NB4 (cell line): ENCODE measurements around the gene OSBPL2.

Experiments used
- DNase-seq: peaks from one replicate; pipeline ENCODE4 v3.0.0; 2010; ENCODE audit warnings: low read depth
- H3K4me3 ChIP-seq: one replicate; pipeline ENCODE4 v1.5.1; 2011; ENCODE audit warnings: mild to moderate bottlenecking, low read depth, low read length, moderate library complexity
- MAX ChIP-seq: IDR thresholded peaks from 2 replicates; pipeline ENCODE4 v1.6.1; 2011; ENCODE audit warnings: low read depth, low read length
- MYC ChIP-seq: IDR thresholded peaks from 2 replicates; pipeline ENCODE4 v1.6.1; 2011; ENCODE audit warnings: low read depth, low read length
- POLR2A ChIP-seq: IDR thresholded peaks from 2 replicates; pipeline ENCODE4 v1.6.1; 2011; ENCODE audit warnings: mild to moderate bottlenecking; ENCODE audit not compliant: insufficient read length; ENCODE audit errors: extremely low read depth
- TF ChIP-seq, protein P1 (sequence below): IDR thresholded peaks from one replicate; pipeline ENCODE4 v1.5.1; 2012; ENCODE audit warnings: low read depth, low read length

Gene OSBPL2

GRCh38 chr20:62294516-62294915 lies 56.2 kb downstream of the OSBPL2 start:
- no peak for DNase-seq
- no peak overlapping the region for H3K4me3 ChIP-seq
- no peak for TF ChIP-seq POLR2A
- TF ChIP-seq, protein P1, sequence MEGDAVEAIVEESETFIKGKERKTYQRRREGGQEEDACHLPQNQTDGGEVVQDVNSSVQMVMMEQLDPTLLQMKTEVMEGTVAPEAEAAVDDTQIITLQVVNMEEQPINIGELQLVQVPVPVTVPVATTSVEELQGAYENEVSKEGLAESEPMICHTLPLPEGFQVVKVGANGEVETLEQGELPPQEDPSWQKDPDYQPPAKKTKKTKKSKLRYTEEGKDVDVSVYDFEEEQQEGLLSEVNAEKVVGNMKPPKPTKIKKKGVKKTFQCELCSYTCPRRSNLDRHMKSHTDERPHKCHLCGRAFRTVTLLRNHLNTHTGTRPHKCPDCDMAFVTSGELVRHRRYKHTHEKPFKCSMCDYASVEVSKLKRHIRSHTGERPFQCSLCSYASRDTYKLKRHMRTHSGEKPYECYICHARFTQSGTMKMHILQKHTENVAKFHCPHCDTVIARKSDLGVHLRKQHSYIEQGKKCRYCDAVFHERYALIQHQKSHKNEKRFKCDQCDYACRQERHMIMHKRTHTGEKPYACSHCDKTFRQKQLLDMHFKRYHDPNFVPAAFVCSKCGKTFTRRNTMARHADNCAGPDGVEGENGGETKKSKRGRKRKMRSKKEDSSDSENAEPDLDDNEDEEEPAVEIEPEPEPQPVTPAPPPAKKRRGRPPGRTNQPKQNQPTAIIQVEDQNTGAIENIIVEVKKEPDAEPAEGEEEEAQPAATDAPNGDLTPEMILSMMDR: no peak
- TF ChIP-seq MAX: no peak
- no peak for TF ChIP-seq MYC

GRCh38 chr20:62296724-62297448 lies 58.6 kb downstream of the OSBPL2 start:
- H3K4me3 ChIP-seq: no peak overlapping the region
- DNase-seq: no peak
- TF ChIP-seq, protein P1: no peak
- no peak for TF ChIP-seq MAX
- no peak for TF ChIP-seq POLR2A
- TF ChIP-seq MYC: no peak

DNA sequence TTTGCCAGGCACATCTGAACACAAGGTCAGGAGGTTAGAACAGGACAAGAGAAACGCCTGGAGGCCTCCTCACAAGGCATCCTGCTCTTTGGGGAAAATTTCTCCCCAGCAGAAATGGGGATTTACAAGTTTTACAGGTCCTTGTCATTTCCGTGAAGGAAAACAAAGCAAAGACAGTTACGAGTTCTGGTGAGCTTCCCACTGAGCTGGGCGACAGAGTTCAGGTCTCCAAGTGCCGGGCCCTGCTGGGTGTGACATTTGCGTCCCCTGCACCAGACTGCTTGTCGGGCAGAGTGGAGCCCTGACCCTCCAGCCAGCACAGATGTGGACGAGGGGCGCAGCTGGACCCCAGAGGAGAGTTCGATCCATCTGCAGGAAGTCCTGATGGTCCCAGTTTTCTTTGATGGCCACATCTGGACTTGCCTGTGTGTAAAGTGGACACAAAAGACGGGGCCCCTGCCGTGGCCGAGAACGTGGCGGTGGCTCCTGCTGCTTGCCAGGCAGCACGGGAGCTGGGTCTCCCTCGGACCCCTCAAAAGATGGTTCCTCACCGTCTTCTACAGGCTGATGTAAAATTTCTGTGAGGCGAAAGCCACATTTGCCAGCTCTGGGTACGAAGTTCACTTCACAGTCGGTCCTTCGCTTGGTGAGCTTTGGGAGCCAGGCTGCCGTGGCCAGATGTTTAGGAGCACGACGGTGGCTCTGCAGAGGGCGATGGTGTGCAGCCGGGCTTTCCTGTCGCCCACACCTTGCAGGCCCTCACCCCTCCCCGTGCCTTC lies 59.3 kb downstream of the OSBPL2 start:
- TF ChIP-seq MYC (no peak), POLR2A (no peak), MAX (no peak)
- TF ChIP-seq, protein P1: no peak
- no peak overlapping the region for H3K4me3 ChIP-seq
- no peak for DNase-seq

DNA sequence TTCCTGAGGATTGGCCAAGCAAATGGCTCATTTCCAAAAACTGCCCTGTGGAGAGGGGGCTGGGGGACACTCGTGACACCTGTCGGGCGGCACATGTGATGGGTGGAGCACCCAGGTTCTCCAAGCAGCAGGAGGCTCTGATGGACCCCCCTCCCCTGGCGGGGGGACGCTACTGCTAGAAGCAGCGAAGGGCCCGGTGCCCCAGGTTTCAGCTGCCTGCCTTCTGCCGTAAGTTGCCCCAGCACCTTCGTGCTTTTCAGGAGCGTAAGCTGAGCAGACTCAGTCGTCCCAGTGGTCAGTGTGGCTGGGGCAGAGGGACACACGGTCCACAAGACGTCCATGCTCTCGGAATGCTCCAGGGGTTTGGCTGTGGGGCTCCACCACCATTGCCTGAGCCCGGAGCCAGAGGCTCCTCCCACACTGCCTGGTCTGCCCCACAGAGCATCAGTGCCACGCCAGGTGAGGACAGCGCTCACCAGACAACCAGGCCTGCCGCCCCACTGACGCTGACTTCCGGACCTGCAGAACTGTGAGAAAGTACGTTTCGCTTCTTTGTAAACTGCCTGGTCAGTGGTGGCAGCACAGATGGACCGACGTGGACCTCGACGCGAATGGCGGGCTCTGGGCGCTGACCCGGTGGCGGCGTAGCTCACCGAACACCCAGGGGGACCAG lies 60.4 kb downstream of the OSBPL2 start:
- H3K4me3 ChIP-seq: no peak overlapping the region
- TF ChIP-seq, protein P1: no peak
- TF ChIP-seq MAX (no peak), MYC (no peak), POLR2A (no peak)
- DNase-seq: no peak

DNA sequence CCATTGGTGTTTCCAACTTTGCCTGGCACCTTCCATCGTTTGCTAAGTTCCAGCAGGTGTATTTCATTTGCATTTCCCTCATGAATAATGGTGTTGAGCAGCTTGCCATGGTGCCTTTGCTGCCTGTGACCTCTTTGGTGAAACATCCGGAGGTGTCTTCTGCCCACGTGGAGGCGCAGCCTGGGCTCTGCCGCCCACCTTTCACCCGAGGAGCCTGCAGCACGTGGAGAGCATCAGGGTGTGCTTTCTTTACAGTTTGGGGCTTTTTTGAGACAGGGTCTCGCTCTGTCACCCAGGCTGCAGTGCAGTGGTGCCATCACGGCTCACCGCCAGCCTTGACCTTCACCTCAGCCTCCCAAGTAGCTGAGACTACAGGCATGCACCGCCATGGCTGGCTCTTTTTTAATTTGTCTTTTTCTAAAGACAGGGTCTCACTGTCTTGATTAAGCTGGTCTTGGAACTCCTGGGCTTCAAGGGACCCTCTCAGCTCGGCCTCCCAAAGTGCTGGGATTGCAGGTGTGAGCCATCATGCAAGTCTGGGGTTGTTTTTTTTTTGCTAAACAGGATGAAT lies 61.4 kb downstream of the OSBPL2 start:
- TF ChIP-seq MAX: no peak
- TF ChIP-seq, protein P1: no peak
- no peak for TF ChIP-seq MYC
- TF ChIP-seq POLR2A: no peak
- no peak for DNase-seq
- H3K4me3 ChIP-seq: no peak overlapping the region
